A549 (cell line): ENCODE results near the gene RAB10. TPM values are rescaled to one million over a fixed set of nuclear protein-coding genes. Genes with fewer than 3 reads are reported as not detected.
A peak's percentile ranks its signal among the peaks of the same experiment; 100 is the strongest.

Experiments used
- ATAC-seq, 2 experiments: fragments of 200-7000 bp in 1 of 2; fragments of >200 bp in 1 of 2; cut with Nextera tagmentation in 1 of 2; cut with Tn5 transposase in 1 of 2; 3 replicates each; pipeline versions ENCODE4 v1.8.0 to v1.9.1; 2018 to 2020; ENCODE audit warnings: mild to moderate bottlenecking in 1 of 2, moderate library complexity in 1 of 2
- CTCF ChIA-PET: fragments of 300-600 bp; sonication (Branson Sonifier 250); formaldehyde crosslinking; extraction: SDS; loops from one replicate; lab custom pipeline; 2021; ENCODE audit warnings: antibody characterized with exemption, inconsistent platforms; lab: Yijun Ruan, JAX
- POLR2A ChIA-PET: fragments of 350-600 bp; formaldehyde crosslinking; extraction: SDS; loops from one replicate; lab custom pipeline; 2021; ENCODE audit warnings: antibody characterized with exemption, inconsistent platforms; lab: Yijun Ruan, JAX
- DNase-seq, 2 experiments: peaks; one replicate each; pipeline versions ENCODE4 v3.0.0 to v3.0.0-alpha.2; 2011 to 2016; ENCODE audit warnings: low read depth in 1 of 2, low spot score in 1 of 2
- FAIRE-seq: peaks from 2 replicates; lab custom pipeline; 2011; peaks lifted over from hg19 to GRCh38; lab: Jason Lieb, UNC
- H3K27ac ChIP-seq, 2 experiments: fragments of >200 bp; sonication (Bioruptor Twin); formaldehyde crosslinking; 3 replicates each; pipeline ENCODE4 v1.5.1; 2016 to 2017
- H3K4me1 ChIP-seq: fragments of >200 bp; sonication (Bioruptor Twin); formaldehyde crosslinking; 3 replicates; pipeline ENCODE4 v1.6.1; 2016
- H3K4me2 ChIP-seq: fragments of >200 bp; sonication (Bioruptor Twin); formaldehyde crosslinking; 3 replicates; pipeline ENCODE4 v1.6.1; 2016
- H3K4me3 ChIP-seq: fragments of >200 bp; sonication (Bioruptor Twin); formaldehyde crosslinking; 3 replicates; pipeline ENCODE4 v1.5.1; 2016
- H3K9me3 ChIP-seq: fragments of >200 bp; sonication (Bioruptor Twin); formaldehyde crosslinking; 3 replicates; pipeline ENCODE4 v1.6.1; 2016
- EP300 ChIP-seq, 2 experiments: fragments of >200 bp; sonication (Bioruptor Twin); formaldehyde crosslinking; IDR thresholded peaks; 2 replicates in 1 of 2; 3 replicates in 1 of 2; pipeline ENCODE4 v1.6.1; 2016 to 2017
- FOSB ChIP-seq: fragments of 250-450 bp; sonication (Bioruptor Pico); IDR thresholded peaks from 2 replicates; pipeline ENCODE4 v1.5.0; 2020; ENCODE audit warnings: mild to moderate bottlenecking, moderate library complexity
- FOSL2 ChIP-seq, 2 experiments: fragments of 450-650 bp in 1 of 2; fragments of >200 bp in 1 of 2; sonication (Bioruptor Twin) in 1 of 2; formaldehyde crosslinking; IDR thresholded peaks; 2 replicates each; pipeline versions ENCODE4 v1.5.0 to v1.6.1; 2016 to 2020; ENCODE audit warnings: mild to moderate bottlenecking in 1 of 2, moderate library complexity in 1 of 2
- HEYL ChIP-seq: fragments of 250-450 bp; sonication (Bioruptor Pico); IDR thresholded peaks from 2 replicates; pipeline ENCODE4 v1.8.0; 2021; ENCODE audit warnings: mild to moderate bottlenecking, moderate library complexity
- HOXB13 ChIP-seq: fragments of 250-450 bp; sonication (Bioruptor Pico); IDR thresholded peaks from 2 replicates; pipeline ENCODE4 v1.5.0; 2020; ENCODE audit warnings: low read depth, mild to moderate bottlenecking, moderate library complexity
- HOXB5 ChIP-seq: fragments of 250-450 bp; sonication (Bioruptor Pico); IDR thresholded peaks from 2 replicates; pipeline ENCODE4 v1.5.0; 2020; ENCODE audit warnings: mild to moderate bottlenecking, moderate library complexity
- JUN ChIP-seq, 2 experiments: fragments of >200 bp; sonication (Bioruptor Twin); formaldehyde crosslinking; IDR thresholded peaks; 2 replicates in 1 of 2; 3 replicates in 1 of 2; pipeline ENCODE4 v1.6.1; 2016 to 2017
- JUNB ChIP-seq: fragments of >200 bp; sonication (Bioruptor Twin); formaldehyde crosslinking; IDR thresholded peaks from 2 replicates; pipeline ENCODE4 v1.6.1; 2016
- KDM1A ChIP-seq: fragments of 200-600 bp; sonication (generic); IDR thresholded peaks from 2 replicates; pipeline ENCODE4 v1.6.1; 2016; ENCODE audit warnings: low read depth, mild to moderate bottlenecking
- MAZ ChIP-seq: fragments of 150-350 bp; IDR thresholded peaks from 2 replicates; pipeline ENCODE4 v1.6.1; 2014; ENCODE audit warnings: antibody characterized with exemption, low read depth, low read length, borderline replicate concordance
- NFE2L2 ChIP-seq: fragments of 150-350 bp; conservative IDR thresholded peaks from 2 replicates; pipeline ENCODE4 v1.6.1; 2014; ENCODE audit warnings: low read length
- POLR2A ChIP-seq: IDR thresholded peaks from 2 replicates; pipeline ENCODE4 v1.6.1; 2012; ENCODE audit warnings: mild to moderate bottlenecking, low read length
- RARB ChIP-seq: fragments of 250-450 bp; sonication (Bioruptor Pico); IDR thresholded peaks from 2 replicates; pipeline ENCODE4 v1.8.0; 2021; ENCODE audit warnings: mild to moderate bottlenecking, moderate library complexity
- RNF2 ChIP-seq: fragments of 200-600 bp; sonication (generic); IDR thresholded peaks from 2 replicates; pipeline ENCODE4 v1.6.1; 2016; ENCODE audit warnings: low read depth, mild to moderate bottlenecking, antibody characterized with exemption, moderate library complexity, borderline replicate concordance
- TFCP2L1 ChIP-seq: fragments of 250-450 bp; sonication (Bioruptor Pico); IDR thresholded peaks from 2 replicates; pipeline ENCODE4 v1.5.0; 2021; ENCODE audit warnings: mild to moderate bottlenecking
- ZFP36 ChIP-seq: fragments of 450-650 bp; IDR thresholded peaks from 2 replicates; pipeline ENCODE4 v1.6.1; 2014; ENCODE audit warnings: borderline replicate concordance; ENCODE audit not compliant: partially characterized antibody
- WGBS: methylation state at CpG from one replicate; pipeline ENCODE4 v1.1.6; 2017; ENCODE audit errors: missing lambda C conversion rate; 5-methylcytosine and 5-hydroxymethylcytosine counted together
- polyA plus RNA-seq, 4 experiments: library from polyadenylated mRNA; depleted of rRNA in 3 of 4; stranded (reverse); fragments of >200 nt; fragmentation: RNase III in 1 of 4; extraction: RNeasy Plus Mini Kit Qiagen cat#74134 plus additional on column Dnase treatment in 1 of 4; gene quantifications; 2 replicates in 3 of 4; 3 replicates in 1 of 4; pipeline ENCODE4 v1.2.3, GENCODE V29; 2011 to 2017
- TF ChIP-seq, protein P1 (sequence below): IDR thresholded peaks from 2 replicates; pipeline ENCODE4 v1.6.1; 2012
- TF ChIP-seq, protein P2 (sequence below): fragments of 150-350 bp; IDR thresholded peaks from 2 replicates; pipeline ENCODE4 v1.6.1; 2014; ENCODE audit warnings: low read depth, mild to moderate bottlenecking, low read length
- TF ChIP-seq, protein P3 (sequence below): fragments of 450-650 bp; IDR thresholded peaks from 2 replicates; pipeline ENCODE4 v1.6.1; 2014; ENCODE audit warnings: antibody characterized with exemption
- TF ChIP-seq, protein P4 (sequence below): IDR thresholded peaks from 2 replicates; pipeline ENCODE4 v1.6.1; 2012
- TF ChIP-seq, protein P5 (sequence below): fragments of >200 bp; sonication (Bioruptor Twin); formaldehyde crosslinking; IDR thresholded peaks from 3 replicates; pipeline ENCODE4 v1.6.1; 2016

Gene RAB10
- polyA plus RNA-seq, 2 of the 4 experiments (the other 2 are of a cell fraction) = 272 to 692 TPM

DNA sequence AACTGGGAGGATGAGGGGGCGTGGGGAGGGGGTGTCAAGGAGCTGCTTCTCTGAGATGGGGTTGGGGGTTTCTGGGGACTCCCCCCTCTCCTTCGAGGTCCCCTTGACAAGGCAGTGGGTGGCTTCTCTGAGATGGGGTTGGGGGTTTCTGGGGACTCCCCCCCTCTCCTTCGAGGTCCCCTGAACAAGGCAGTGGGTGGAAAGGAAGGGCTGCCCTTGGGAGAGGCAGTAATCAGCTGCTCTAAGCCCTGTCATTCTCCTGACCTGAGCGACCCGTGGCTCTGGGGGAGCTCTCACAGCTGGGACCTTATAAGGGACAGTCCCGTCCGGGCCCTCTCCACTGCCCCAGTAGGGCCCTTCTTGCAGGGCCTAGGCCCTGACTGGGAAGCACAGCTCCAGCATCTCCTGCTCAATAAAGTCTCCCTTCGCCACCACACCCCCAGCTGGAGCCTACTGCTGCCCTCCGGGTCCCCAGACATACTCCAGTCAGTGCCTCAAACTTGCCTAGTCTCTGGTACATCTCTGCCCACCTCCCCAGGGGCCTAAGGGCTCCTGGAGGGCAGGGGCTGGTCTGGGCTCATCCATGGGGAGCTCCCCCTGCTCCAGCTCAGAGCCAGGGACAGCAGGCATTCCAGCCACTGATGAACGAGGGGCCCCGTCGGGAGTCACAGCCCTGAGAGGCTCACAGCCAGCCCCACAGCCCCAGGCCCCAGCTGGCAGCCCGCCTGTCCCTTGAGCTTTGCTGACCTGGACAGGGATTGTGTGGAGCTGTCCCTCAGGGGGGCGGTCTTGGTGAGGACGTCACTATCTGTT lies 141.8 kb downstream of the RAB10 start:
- WGBS = 73% methylated on average over 11 of the region's 15 CpGs
- ATAC-seq (0 out of 6 replicates have a peak, but pooled peaks of 1 of the 2 experiments have one; percentile 1), FAIRE-seq (no peak), DNase-seq (no peak)
- ChIA-PET POLR2A (interaction anchor here (1.8 kb wide), 1 partner anchor 9 kb away, joined by 9 read pairs; no protein-coding TSS in a partner anchor), CTCF (interaction anchor here (0.9 to 6.2 kb wide), 5 partner anchors 10 to 155 kb away, joined by 3 to 77 read pairs (median 4); no protein-coding TSS in a partner anchor)
- Histone ChIP-seq H3K4me1 (peaks cover 14% of the 10 kb centered on the region; the same call in 1 of the 3 replicates), H3K27ac (no peak overlapping the region), H3K4me3 (no peak overlapping the region), H3K9me3 (no peaks in the 10 kb centered on the region), H3K4me2 (no peak overlapping the region)
- TF ChIP-seq HEYL = no peak

DNA sequence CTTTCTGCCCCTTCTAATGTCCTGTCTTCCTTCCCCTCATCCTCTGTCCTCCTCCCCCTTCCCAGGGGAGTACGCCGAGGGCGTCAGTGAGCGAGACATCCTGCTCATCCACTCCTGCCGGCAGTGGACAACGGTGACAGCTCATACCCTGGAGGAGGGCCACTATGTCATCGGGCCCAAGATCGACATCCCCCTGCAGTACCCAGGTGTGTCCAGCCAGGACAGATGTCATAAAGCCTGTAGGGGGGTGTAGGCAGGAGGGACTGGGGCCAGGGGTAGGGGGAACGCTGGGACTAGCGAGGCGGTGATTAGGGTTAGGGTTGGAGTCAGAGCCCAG lies 142.4 kb downstream of the RAB10 start:
- POLR2A ChIA-PET = interaction anchor here (1.8 kb wide), 1 partner anchor 9 kb away, joined by 9 read pairs; no protein-coding TSS in a partner anchor
- no peak for FAIRE-seq
- WGBS = 79% methylated on average over 11 of the region's 11 CpGs

DNA sequence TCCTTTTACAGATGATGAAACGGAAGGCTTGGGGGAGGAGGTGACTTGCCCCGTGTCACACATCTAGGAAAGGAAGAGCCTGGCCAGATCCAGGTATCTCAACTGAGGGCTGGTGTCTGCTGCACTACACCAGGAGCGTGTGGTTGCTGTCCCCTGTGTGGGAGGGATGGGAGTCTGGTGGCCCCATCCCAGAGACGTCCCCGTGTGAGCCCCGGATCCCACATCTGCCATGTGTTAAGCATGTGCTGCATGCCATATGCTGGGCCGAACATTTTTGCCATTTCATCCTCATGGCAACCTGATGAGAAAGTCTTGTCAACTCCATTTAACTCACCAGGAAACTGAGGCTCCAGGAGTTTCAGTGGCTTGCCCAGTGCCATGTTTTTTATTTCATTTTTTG lies 143.2 kb downstream of the RAB10 start:
- FAIRE-seq = no peak

More for the DNA sequence above, 142.4 kb downstream of the RAB10 start:
- peaks cover 14% of the 10 kb centered on the region; the same call in 1 of the 3 replicates for H3K4me1 ChIP-seq
- no peak for ATAC-seq
- TF ChIP-seq JUNB (no peak), HEYL (no peak), EP300 (IDR thresholded peaks at IDR 0.05) (no peak), RNF2 (no peak)
- TF ChIP-seq, protein P1, sequence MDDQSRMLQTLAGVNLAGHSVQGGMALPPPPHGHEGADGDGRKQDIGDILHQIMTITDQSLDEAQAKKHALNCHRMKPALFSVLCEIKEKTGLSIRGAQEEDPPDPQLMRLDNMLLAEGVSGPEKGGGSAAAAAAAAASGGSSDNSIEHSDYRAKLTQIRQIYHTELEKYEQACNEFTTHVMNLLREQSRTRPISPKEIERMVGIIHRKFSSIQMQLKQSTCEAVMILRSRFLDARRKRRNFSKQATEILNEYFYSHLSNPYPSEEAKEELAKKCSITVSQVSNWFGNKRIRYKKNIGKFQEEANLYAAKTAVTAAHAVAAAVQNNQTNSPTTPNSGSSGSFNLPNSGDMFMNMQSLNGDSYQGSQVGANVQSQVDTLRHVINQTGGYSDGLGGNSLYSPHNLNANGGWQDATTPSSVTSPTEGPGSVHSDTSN = no peak
- no peaks in the 10 kb centered on the region for H3K9me3 ChIP-seq
- no peak overlapping the region for H3K4me3 ChIP-seq
- H3K4me2 ChIP-seq = no peak overlapping the region
- CTCF ChIA-PET = interaction anchor here (0.9 to 6.2 kb wide), 4 partner anchors 9 to 115 kb away, joined by 4 to 77 read pairs (median 4); no protein-coding TSS in a partner anchor
- H3K27ac ChIP-seq = no peak overlapping the region
- no peak for DNase-seq

DNA sequence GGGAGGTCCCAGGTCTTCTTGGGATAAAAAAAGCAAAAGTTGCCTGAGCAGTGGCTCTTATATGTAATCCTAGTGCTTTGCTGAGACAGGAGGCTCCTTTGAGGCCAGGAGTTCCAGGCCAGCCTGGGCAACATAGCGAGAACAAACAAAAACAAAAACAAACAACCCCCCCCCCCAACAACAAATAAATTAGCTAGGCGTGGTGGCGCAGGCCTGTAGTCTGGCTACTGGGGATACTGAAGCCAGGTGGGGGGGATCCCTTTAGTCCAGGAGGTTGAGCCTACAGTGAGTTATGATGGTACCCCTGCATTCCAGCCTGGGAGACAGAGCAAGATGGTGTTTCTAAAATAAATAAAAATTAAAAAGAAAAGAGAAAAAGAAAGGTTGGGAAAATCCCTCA lies 144.4 kb downstream of the RAB10 start:
- H3K4me2 ChIP-seq = peak overlapping the region; percentile 68
- H3K4me3 ChIP-seq = peak overlapping the region; percentile 44
- no peak for FAIRE-seq
- POLR2A ChIA-PET = no interaction called here
- H3K4me1 ChIP-seq = peaks cover 14% of the 10 kb centered on the region; the same call in 1 of the 3 replicates
- DNase-seq = no peak
- H3K9me3 ChIP-seq = no peaks in the 10 kb centered on the region
- CTCF ChIA-PET = interaction anchor here (0.6 to 1.9 kb wide), 5 partner anchors 8 to 230 kb away, joined by 3 to 6 read pairs (median 4); no protein-coding TSS in a partner anchor
- TF ChIP-seq MAZ (no peak), HOXB13 (CRISPR knock-in tag) (no peak), HOXB5 (CRISPR knock-in tag) (no peak), RARB (CRISPR knock-in tag) (no peak), JUNB (no peak), KDM1A (no peak), FOSL2 (IDR thresholded peaks at IDR 0.05) (no peak), FOSL2 (CRISPR knock-in tag; IDR thresholded peaks at IDR 0.05) (no peak), POLR2A (no peak), FOSB (CRISPR knock-in tag) (no peak), TFCP2L1 (no peak), NFE2L2 (no peak), ZFP36 (no peak)
- TF ChIP-seq, protein P2, sequence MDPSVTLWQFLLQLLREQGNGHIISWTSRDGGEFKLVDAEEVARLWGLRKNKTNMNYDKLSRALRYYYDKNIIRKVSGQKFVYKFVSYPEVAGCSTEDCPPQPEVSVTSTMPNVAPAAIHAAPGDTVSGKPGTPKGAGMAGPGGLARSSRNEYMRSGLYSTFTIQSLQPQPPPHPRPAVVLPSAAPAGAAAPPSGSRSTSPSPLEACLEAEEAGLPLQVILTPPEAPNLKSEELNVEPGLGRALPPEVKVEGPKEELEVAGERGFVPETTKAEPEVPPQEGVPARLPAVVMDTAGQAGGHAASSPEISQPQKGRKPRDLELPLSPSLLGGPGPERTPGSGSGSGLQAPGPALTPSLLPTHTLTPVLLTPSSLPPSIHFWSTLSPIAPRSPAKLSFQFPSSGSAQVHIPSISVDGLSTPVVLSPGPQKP = no peak
- TF ChIP-seq, protein P3, sequence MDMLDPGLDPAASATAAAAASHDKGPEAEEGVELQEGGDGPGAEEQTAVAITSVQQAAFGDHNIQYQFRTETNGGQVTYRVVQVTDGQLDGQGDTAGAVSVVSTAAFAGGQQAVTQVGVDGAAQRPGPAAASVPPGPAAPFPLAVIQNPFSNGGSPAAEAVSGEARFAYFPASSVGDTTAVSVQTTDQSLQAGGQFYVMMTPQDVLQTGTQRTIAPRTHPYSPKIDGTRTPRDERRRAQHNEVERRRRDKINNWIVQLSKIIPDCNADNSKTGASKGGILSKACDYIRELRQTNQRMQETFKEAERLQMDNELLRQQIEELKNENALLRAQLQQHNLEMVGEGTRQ = no peak
- TF ChIP-seq, protein P4, sequence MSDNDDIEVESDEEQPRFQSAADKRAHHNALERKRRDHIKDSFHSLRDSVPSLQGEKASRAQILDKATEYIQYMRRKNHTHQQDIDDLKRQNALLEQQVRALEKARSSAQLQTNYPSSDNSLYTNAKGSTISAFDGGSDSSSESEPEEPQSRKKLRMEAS = no peak
- ATAC-seq = no peak
- peak overlapping the region; percentile 54 to 87; a peak in 5 of 6 replicates for H3K27ac ChIP-seq
- 73% methylated on average over 3 of the region's 3 CpGs for WGBS

More for the DNA sequence above, 143.2 kb downstream of the RAB10 start:
- ChIA-PET CTCF (interaction anchor here (1.1 to 6.2 kb wide), 3 partner anchors 8 to 229 kb away, joined by 3 to 77 read pairs (median 4); no protein-coding TSS in a partner anchor), POLR2A (no interaction called here)
- H3K4me3 ChIP-seq = no peak overlapping the region
- TF ChIP-seq, protein P5, sequence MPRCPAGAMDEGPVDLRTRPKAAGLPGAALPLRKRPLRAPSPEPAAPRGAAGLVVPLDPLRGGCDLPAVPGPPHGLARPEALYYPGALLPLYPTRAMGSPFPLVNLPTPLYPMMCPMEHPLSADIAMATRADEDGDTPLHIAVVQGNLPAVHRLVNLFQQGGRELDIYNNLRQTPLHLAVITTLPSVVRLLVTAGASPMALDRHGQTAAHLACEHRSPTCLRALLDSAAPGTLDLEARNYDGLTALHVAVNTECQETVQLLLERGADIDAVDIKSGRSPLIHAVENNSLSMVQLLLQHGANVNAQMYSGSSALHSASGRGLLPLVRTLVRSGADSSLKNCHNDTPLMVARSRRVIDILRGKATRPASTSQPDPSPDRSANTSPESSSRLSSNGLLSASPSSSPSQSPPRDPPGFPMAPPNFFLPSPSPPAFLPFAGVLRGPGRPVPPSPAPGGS = no peak
- no peak for TF ChIP-seq JUN (IDR thresholded peaks at IDR 0.05)
- TF ChIP-seq, protein P4 = no peak
- ATAC-seq = no peak
- H3K9me3 ChIP-seq = no peaks in the 10 kb centered on the region
- no peak overlapping the region for H3K4me2 ChIP-seq
- 90% methylated on average over 7 of the region's 7 CpGs for WGBS
- H3K27ac ChIP-seq = no peak overlapping the region
- peaks cover 14% of the 10 kb centered on the region; the same call in 1 of the 3 replicates for H3K4me1 ChIP-seq
- DNase-seq = no peak
